HepG2 (cell line): ENCODE data around the gene TSHZ2. TPM values are rescaled to one million over a fixed set of nuclear protein-coding genes. Genes with fewer than 3 reads are reported as not detected.

ENCODE experiments used
- ATAC-seq: fragments of 200-7000 bp; cut with Tn5 transposase; 3 replicates; pipeline ENCODE4 v1.9.1; 2020; ENCODE audit warnings: mild to moderate bottlenecking, moderate library complexity
- BruUV-seq: library from RNA; stranded (reverse); fragments of 400-500 nt; replicated peaks from 2 replicates; lab custom pipeline; 2021; lab: Mats Ljungman, UMichigan
- CTCF ChIA-PET: fragments of 300-600 bp; formaldehyde crosslinking; extraction: SDS; loops from one replicate; lab custom pipeline; 2021; ENCODE audit warnings: low total read pairs, inconsistent platforms, low intra/inter-chr PET ratio; lab: Yijun Ruan, JAX
- POLR2A ChIA-PET: fragments of 350-600 bp; sonication (Branson Sonifier 250); formaldehyde crosslinking; loops from one replicate; lab custom pipeline; 2020; ENCODE audit warnings: antibody characterized with exemption, inconsistent platforms; lab: Yijun Ruan, JAX
- DNase-seq: peaks from one replicate; pipeline ENCODE4 v3.0.0-alpha.2; 2015; ENCODE audit warnings: low spot score
- FAIRE-seq: peaks from 3 replicates; lab custom pipeline; 2011; peaks lifted over from hg19 to GRCh38; lab: Jason Lieb, UNC
- H2AFZ ChIP-seq: one replicate; pipeline ENCODE4 v1.6.1; 2011; ENCODE audit warnings: low read length, inconsistent platforms
- H3K27ac ChIP-seq: fragments of 300-600 bp; 3 replicates; pipeline ENCODE4 v1.8.0; 2011; ENCODE audit warnings: mixed run types, mild to moderate bottlenecking, mixed read lengths, low read length, inconsistent platforms; ENCODE audit not compliant: insufficient read depth; ENCODE audit errors: extremely low read length
- H3K27me3 ChIP-seq, 2 experiments: fragments of 200-600 bp in 1 of 2; 2 replicates in 1 of 2; 3 replicates in 1 of 2; pipeline versions ENCODE4 v1.6.0 to v1.8.0; 2011; ENCODE audit warnings: low read length in 2 of 2, mild to moderate bottlenecking in 2 of 2, moderate library complexity in 2 of 2, inconsistent platforms in 1 of 2; ENCODE audit not compliant: insufficient read depth in 2 of 2, control insufficient read depth in 1 of 2
- H3K36me3 ChIP-seq, 2 experiments: fragments of 200-600 bp in 1 of 2; replicated peaks in 1 of 2; 2 replicates in 1 of 2; 3 replicates in 1 of 2; pipeline versions ENCODE4 v1.5.1 to v1.8.0; 2011; ENCODE audit warnings: low read length in 2 of 2, inconsistent platforms in 1 of 2; ENCODE audit not compliant: insufficient read depth in 2 of 2, control insufficient read depth in 1 of 2
- H3K4me1 ChIP-seq: 2 replicates; pipeline ENCODE4 v1.5.1; 2012; ENCODE audit warnings: low read length, inconsistent platforms; ENCODE audit not compliant: insufficient read depth
- H3K4me2 ChIP-seq: 2 replicates; pipeline ENCODE4 v1.6.0; 2011; ENCODE audit warnings: low read depth, low read length, inconsistent platforms
- H3K4me3 ChIP-seq, 3 experiments: fragments of 200-600 bp in 1 of 3; sonication (generic), shearing (Covaris generic) in 1 of 3; replicated peaks in 1 of 3; 2 replicates each; pipeline ENCODE4 v1.5.1; 2011 to 2016; ENCODE audit warnings: low read length in 3 of 3, inconsistent platforms in 2 of 3, low read depth in 2 of 3, mild to moderate bottlenecking in 2 of 3, control low read depth in 1 of 3, mixed read lengths in 1 of 3; ENCODE audit not compliant: insufficient read depth in 1 of 3
- H3K79me2 ChIP-seq: one replicate; pipeline ENCODE4 v1.6.1; 2011; ENCODE audit warnings: low read length, inconsistent platforms; ENCODE audit not compliant: insufficient read depth
- H3K9ac ChIP-seq: 2 replicates; pipeline ENCODE4 v1.6.0; 2011; ENCODE audit warnings: mild to moderate bottlenecking, low read depth, low read length, inconsistent platforms; ENCODE audit not compliant: insufficient read depth
- H3K9me3 ChIP-seq: 2 replicates; pipeline ENCODE4 v1.5.1; 2012; ENCODE audit warnings: mild to moderate bottlenecking, low read length
- H4K20me1 ChIP-seq: 2 replicates; pipeline ENCODE4 v1.6.0; 2011; ENCODE audit warnings: inconsistent platforms, mild to moderate bottlenecking, low read length, moderate library complexity; ENCODE audit not compliant: insufficient read depth
- CBX1 ChIP-seq: IDR thresholded peaks from one replicate; pipeline ENCODE4 v1.6.1; 2016; ENCODE audit warnings: antibody characterized with exemption, low read depth
- DBP ChIP-seq: sonication (generic); formaldehyde crosslinking; IDR thresholded peaks from 2 replicates; pipeline ENCODE4 v1.4.0; 2020; ENCODE audit warnings: missing genetic modification reagents; ENCODE audit errors: not compliant biosample characterization
- EHMT2 ChIP-seq: fragments of 200-600 bp; sonication (generic); IDR thresholded peaks from 2 replicates; pipeline ENCODE4 v1.7.0; 2017; ENCODE audit warnings: antibody characterized with exemption, low read depth, low read length, borderline replicate concordance
- ETS1 ChIP-seq: sonication (generic); formaldehyde crosslinking; IDR thresholded peaks from 2 replicates; pipeline ENCODE4 v1.4.0; 2020; ENCODE audit warnings: missing genetic modification reagents
- FLYWCH1 ChIP-seq: sonication (generic); formaldehyde crosslinking; IDR thresholded peaks from 2 replicates; pipeline ENCODE4 v1.8.1; 2023; ENCODE audit warnings: mild to moderate bottlenecking, missing genetic modification reagents
- FOSL2 ChIP-seq: sonication (generic); formaldehyde crosslinking; IDR thresholded peaks from 2 replicates; pipeline ENCODE4 v1.4.0; 2020; ENCODE audit warnings: missing genetic modification reagents
- KDM5B ChIP-seq: sonication (generic); formaldehyde crosslinking; IDR thresholded peaks from 2 replicates; pipeline ENCODE4 v1.4.0; 2020; ENCODE audit warnings: missing genetic modification reagents, mild to moderate bottlenecking, borderline replicate concordance
- MEF2D ChIP-seq: sonication (generic); formaldehyde crosslinking; IDR thresholded peaks from 2 replicates; pipeline ENCODE4 v1.5.1; 2020; ENCODE audit warnings: mild to moderate bottlenecking, missing genetic modification reagents
- MTA1 ChIP-seq: sonication (generic); formaldehyde crosslinking; IDR thresholded peaks from 2 replicates; pipeline ENCODE4 v1.4.0; 2020; ENCODE audit warnings: missing genetic modification reagents, mild to moderate bottlenecking, borderline replicate concordance
- PBX2 ChIP-seq: IDR thresholded peaks from 2 replicates; pipeline ENCODE4 v1.6.1; 2016; ENCODE audit warnings: control low read depth
- TBL1XR1 ChIP-seq: fragments of 150-350 bp; IDR thresholded peaks from 2 replicates; pipeline ENCODE4 v1.6.1; 2014; ENCODE audit warnings: borderline replicate concordance, low read length; ENCODE audit not compliant: partially characterized antibody
- ZNF251 ChIP-seq: sonication (generic); formaldehyde crosslinking; IDR thresholded peaks from 2 replicates; pipeline ENCODE4 v1.9.0; 2021; ENCODE audit warnings: mild to moderate bottlenecking, missing genetic modification reagents
- ZNF589 ChIP-seq: sonication (generic); formaldehyde crosslinking; conservative IDR thresholded peaks from 2 replicates; pipeline ENCODE4 v1.8.0; 2022; ENCODE audit warnings: mild to moderate bottlenecking, moderate library complexity, missing genetic modification reagents
- WGBS: methylation state at CpG from one replicate; pipeline ENCODE4 v1.1.6; 2017; ENCODE audit warnings: low lambda C conversion rate; 5-methylcytosine and 5-hydroxymethylcytosine counted together
- in situ Hi-C: cut with HindIII; loops from 2 replicates; pipeline ENCODE4 v1.10.0; 2017; ENCODE audit warnings: low pct_unique_long_range_greater_than_20kb; ENCODE audit not compliant: extremely low pct_ligation_motif_present
- intact Hi-C: fragments of 100-400 bp; cut with micrococcal nuclease; formaldehyde crosslinking; loops from one replicate; pipeline ENCODE4 v1.10.0; 2022; ENCODE audit not compliant: unreplicated experiment
- polyA plus RNA-seq, 8 experiments: library from polyadenylated mRNA; depleted of rRNA in 3 of 8; stranded (reverse) in 7 of 8; unstranded in 1 of 8; fragments of >200 nt; fragmentation: Illumina TruSeq in 4 of 8; extraction: Trizol in 4 of 8; gene quantifications; 2 replicates each; pipeline versions ENCODE4 v1.2.1 to v1.2.3, GENCODE V29; 2011 to 2016; ENCODE audit warnings: low read depth in 4 of 8, missing spikeins in 1 of 8, mixed read lengths in 1 of 8; ENCODE audit not compliant: insufficient read depth in 1 of 8
- total RNA-seq, 5 experiments: library from RNA; depleted of rRNA; stranded (reverse); fragments of >200 nt; fragmentation: Illumina TruSeq; extraction: Trizol; gene quantifications; 2 replicates each; pipeline ENCODE4 v1.2.3, GENCODE V29; 2016; ENCODE audit warnings: low read depth in 1 of 5

TSHZ2 gene
- total and polyA plus RNA-seq, 2 of the 13 experiments (the other 11 are each of a cell fraction or from before 2014, with no cell fraction given) = 0.01 TPM; not detected in 1

- H3K4me2 ChIP-seq = no peak overlapping the region
- ATAC-seq = peak; percentile 54
- BruUV-seq = no TSS peak
- 0 out of 5 replicates have a peak, but pooled peaks cover 0 to 4% of the 10 kb centered on the region in 2 experiments for H3K27me3 ChIP-seq
- H3K27ac ChIP-seq = no peak overlapping the region
- no peaks in the 10 kb centered on the region for H3K4me1 ChIP-seq
- peak; percentile 41 for DNase-seq
- in situ Hi-C loops = no loop called here
- H3K79me2 ChIP-seq = no peaks in the 10 kb centered on the region
- H3K36me3 ChIP-seq = no peaks in the 10 kb centered on the region
- FAIRE-seq = no peak
- no peak overlapping the region for H3K9ac ChIP-seq
- intact Hi-C loops = no loop called here
- POLR2A ChIA-PET = no interaction called here
- H4K20me1 ChIP-seq = no peaks in the 10 kb centered on the region
- no peak overlapping the region for H2AFZ ChIP-seq
- no peak overlapping the region for H3K4me3 ChIP-seq
- 24% methylated on average over 12 of the region's 12 CpGs for WGBS
- TF ChIP-seq FOSL2 (peak; percentile 62; the same call in 1 of the 2 replicates), CBX1 (no peak)
- CTCF ChIA-PET = no interaction called here
- no peaks in the 10 kb centered on the region for H3K9me3 ChIP-seq
Measured at GRCh38 chr20:53331151-53331973, 359.2 kb downstream of the TSHZ2 start.

- Histone ChIP-seq H2AFZ (no peak overlapping the region), H3K9ac (no peak overlapping the region), H3K4me2 (no peak overlapping the region), H4K20me1 (no peaks in the 10 kb centered on the region), H3K27me3 (0 out of 5 replicates have a peak, but pooled peaks cover 0 to 4% of the 10 kb centered on the region in 2 experiments), H3K79me2 (no peaks in the 10 kb centered on the region), H3K9me3 (no peaks in the 10 kb centered on the region), H3K36me3 (no peaks in the 10 kb centered on the region), H3K4me1 (no peaks in the 10 kb centered on the region), H3K4me3 (no peak overlapping the region), H3K27ac (no peak overlapping the region)
- intact Hi-C loops = no loop called here
- ChIA-PET CTCF (no interaction called here), POLR2A (no interaction called here)
- WGBS = 42% methylated on average over 9 of the region's 9 CpGs
- in situ Hi-C loops = no loop called here
- no TSS peak for BruUV-seq
- DNase-seq = no peak
- no peak for ATAC-seq
- no peak for FAIRE-seq
- TF ChIP-seq MEF2D (CRISPR knock-in tag) (no peak), TBL1XR1 (no peak), PBX2 (CRISPR knock-in tag) (no peak), ETS1 (CRISPR knock-in tag) (no peak), ZNF589 (CRISPR knock-in tag) (no peak), KDM5B (CRISPR knock-in tag) (no peak), EHMT2 (no peak), CBX1 (no peak), ZNF251 (CRISPR knock-in tag) (no peak), FLYWCH1 (no peak), DBP (CRISPR knock-in tag) (no peak), MTA1 (CRISPR knock-in tag) (no peak)
Measured at GRCh38 chr20:53332022-53332837, 360.1 kb downstream of the TSHZ2 start.
